ENCODE results near the gene SERTAD2.

- TF ChIP-seq CTCF (IDR thresholded peaks at IDR 0.05) (no peak), POLR2A (IDR thresholded peaks at IDR 0.05) (no peak)
Measured at GRCh38 chr2:64651590-64651989, 2.1 kb downstream of the SERTAD2 start.
